Glomerular endothelial cell (primary cell): Measurements from ENCODE around the gene NT5C2. TPM values are rescaled to one million over a fixed set of nuclear protein-coding genes. Genes with fewer than 3 reads are reported as not detected.
"Not testable (repeated sequence)": the region's sequence is repeated elsewhere in the genome, so short reads cannot be mapped to it uniquely, and the experiment has no call there.

Experiments used
- DNase-seq: peaks from one replicate; pipeline ENCODE4 v3.0.0-alpha.2; 2011; ENCODE audit warnings: low read depth, low spot score; ENCODE audit errors: extremely low read depth
- total RNA-seq: library from RNA; depleted of rRNA; stranded (reverse); fragments of >200 nt; gene quantifications from 2 replicates; pipeline ENCODE4 v1.2.3, GENCODE V29; 2015

Gene NT5C2
- total RNA-seq, 1 donor from 2014 or later, result 43.9 TPM

GRCh38 chr10:103095005-103095404 is 98.1 kb downstream of the NT5C2 start:
- DNase-seq, result no peak

- no peak for DNase-seq
Measured at GRCh38 chr10:103090911-103091310, 102.2 kb downstream of the NT5C2 start.

GRCh38 chr10:103089493-103089892 is 103.6 kb downstream of the NT5C2 start:
- no peak for DNase-seq

GRCh38 chr10:103086799-103087198 is 106.3 kb downstream of the NT5C2 start:
- DNase-seq, result no peak

- no peak for DNase-seq
Measured at GRCh38 chr10:103086261-103086660, 106.8 kb downstream of the NT5C2 start.

GRCh38 chr10:103083977-103084320 is 109.1 kb downstream of the NT5C2 start:
- DNase-seq, result no peak

GRCh38 chr10:103083266-103083976 is 109.7 kb downstream of the NT5C2 start:
- no peak for DNase-seq

GRCh38 chr10:103082683-103083082 is 110.4 kb downstream of the NT5C2 start:
- DNase-seq, result no peak

GRCh38 chr10:103080891-103081581 is 112.0 kb downstream of the NT5C2 start:
- no peak for DNase-seq

GRCh38 chr10:103079946-103080345 is 113.1 kb downstream of the NT5C2 start:
- DNase-seq, result no peak

- no peak for DNase-seq
Measured at GRCh38 chr10:103079100-103079499, 114.0 kb downstream of the NT5C2 start.

- no peak for DNase-seq
Measured at GRCh38 chr10:103078676-103079075, 114.4 kb downstream of the NT5C2 start.

- no peak for DNase-seq
Measured at GRCh38 chr10:103078309-103078615, 114.8 kb downstream of the NT5C2 start.

- no peak for DNase-seq
Measured at GRCh38 chr10:103077491-103078308, 115.4 kb downstream of the NT5C2 start.

- no peak for DNase-seq
Measured at GRCh38 chr10:103077020-103077419, 116.1 kb downstream of the NT5C2 start.

GRCh38 chr10:103072891-103073290 is 120.2 kb downstream of the NT5C2 start:
- no peak for DNase-seq

- DNase-seq, result no peak
Measured at GRCh38 chr10:103072276-103072675, 120.8 kb downstream of the NT5C2 start.

GRCh38 chr10:103069453-103070331 is 123.4 kb downstream of the NT5C2 start:
- no peak for DNase-seq

GRCh38 chr10:103067956-103068355 is 125.1 kb downstream of the NT5C2 start:
- no peak for DNase-seq

- no peak for DNase-seq
Measured at GRCh38 chr10:103067484-103067883, 125.6 kb downstream of the NT5C2 start.

- DNase-seq, result not testable (repeated sequence)
Measured at GRCh38 chr10:103067099-103067477, 126.0 kb downstream of the NT5C2 start.
